Left ventricle myocardium inferior (tissue), 1 donor: ENCODE measurements around the gene CACHD1. TPM values are rescaled to one million over a fixed set of nuclear protein-coding genes. Genes with fewer than 3 reads are reported as not detected.

Experiments
- DNase-seq: peaks from one replicate; pipeline ENCODE4 v3.0.0-alpha.2; 2020
- H3K27ac ChIP-seq: fragments of 200-600 bp; replicated peaks from 2 replicates; pipeline ENCODE4 v1.8.0; 2021
- H3K27me3 ChIP-seq: fragments of 200-600 bp; 2 replicates; pipeline ENCODE4 v1.8.0; 2021; ENCODE audit warnings: low read depth
- H3K36me3 ChIP-seq: fragments of 200-600 bp; 2 replicates; pipeline ENCODE4 v1.8.0; 2021
- H3K4me1 ChIP-seq: fragments of 200-600 bp; 2 replicates; pipeline ENCODE4 v1.8.0; 2021
- H3K4me3 ChIP-seq: fragments of 200-600 bp; 2 replicates; pipeline ENCODE4 v1.8.0; 2021; ENCODE audit warnings: mild to moderate bottlenecking, moderate library complexity
- H3K9me3 ChIP-seq: fragments of 200-600 bp; replicated peaks from 2 replicates; pipeline ENCODE4 v1.8.0; 2021
- CTCF ChIP-seq: fragments of 200-600 bp; IDR thresholded peaks from 2 replicates; pipeline ENCODE4 v1.8.0; 2021; ENCODE audit warnings: antibody characterized with exemption, mild to moderate bottlenecking, borderline replicate concordance
- intact Hi-C: fragments of 100-400 bp; cut with micrococcal nuclease; formaldehyde crosslinking; loops from one replicate; pipeline ENCODE4 v1.11.0; 2022
- total RNA-seq: library from RNA; stranded (reverse); fragmentation: NEBNext Ultra II Directional; extraction: Animal tissue kit (Norgen Biotek cat#: 25700); gene quantifications from one replicate; pipeline ENCODE4 v1.2.1, GENCODE V29; 2021
- donor health status: DM: no; HTN: yes; CAD: no; lungs with severe emphysema.

Gene CACHD1
- total RNA-seq, 1 donor from 2014 or later: 2.7 TPM

DNA sequence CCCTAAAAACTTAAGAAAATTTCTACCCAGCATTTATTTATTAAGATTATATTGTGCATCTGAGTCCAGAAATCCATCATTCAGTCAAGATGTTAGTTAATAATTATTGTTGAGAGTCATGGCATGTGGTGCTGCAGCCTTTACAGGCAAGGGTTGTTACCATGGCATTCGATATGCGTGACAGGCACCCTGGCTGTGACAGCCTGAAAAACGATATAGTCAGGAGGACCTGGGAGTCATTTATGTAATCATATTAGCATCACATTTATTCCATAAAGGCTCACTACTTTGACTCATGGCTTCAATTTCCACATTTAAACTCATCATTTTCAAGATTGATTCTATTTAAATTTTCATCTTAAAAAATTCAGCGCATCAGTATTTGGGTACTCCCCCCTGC is 68.0 kb downstream of the CACHD1 start:
- no peak for DNase-seq
- Histone ChIP-seq H3K36me3 (no peaks in the 10 kb centered on the region), H3K4me3 (no peak overlapping the region), H3K4me1 (peaks cover 46% of the 10 kb centered on the region), H3K27me3 (no peaks in the 10 kb centered on the region), H3K27ac (peak overlapping the region; percentile 70), H3K9me3 (no peaks in the 10 kb centered on the region)
- TF ChIP-seq CTCF: no peak
- intact Hi-C loops: no loop called here

DNA sequence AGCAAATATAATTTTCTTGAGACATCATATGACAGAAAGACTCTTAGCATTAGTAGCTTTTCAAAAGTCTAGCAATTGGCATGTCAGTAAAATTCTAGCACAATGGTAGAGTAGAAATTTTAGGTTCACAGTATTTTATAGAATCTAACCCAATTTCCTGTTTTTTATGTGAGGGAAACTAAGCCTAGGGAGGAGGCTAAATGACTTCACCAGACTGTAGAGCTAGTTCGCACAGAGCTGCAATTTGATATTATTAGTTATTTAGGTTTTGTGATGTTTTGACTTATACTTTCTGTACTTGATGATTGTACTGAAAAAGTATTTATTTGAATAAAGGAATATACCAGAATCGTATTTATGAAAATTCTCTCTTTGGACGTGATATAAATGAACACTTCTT is 68.5 kb downstream of the CACHD1 start:
- peak overlapping the region; percentile 70 for H3K27ac ChIP-seq
- intact Hi-C loops: no loop called here
- H3K4me3 ChIP-seq: no peak overlapping the region
- TF ChIP-seq CTCF: no peak
- no peaks in the 10 kb centered on the region for H3K36me3 ChIP-seq
- no peak for DNase-seq
- H3K4me1 ChIP-seq: peaks cover 46% of the 10 kb centered on the region
- no peaks in the 10 kb centered on the region for H3K9me3 ChIP-seq
- no peaks in the 10 kb centered on the region for H3K27me3 ChIP-seq

DNA sequence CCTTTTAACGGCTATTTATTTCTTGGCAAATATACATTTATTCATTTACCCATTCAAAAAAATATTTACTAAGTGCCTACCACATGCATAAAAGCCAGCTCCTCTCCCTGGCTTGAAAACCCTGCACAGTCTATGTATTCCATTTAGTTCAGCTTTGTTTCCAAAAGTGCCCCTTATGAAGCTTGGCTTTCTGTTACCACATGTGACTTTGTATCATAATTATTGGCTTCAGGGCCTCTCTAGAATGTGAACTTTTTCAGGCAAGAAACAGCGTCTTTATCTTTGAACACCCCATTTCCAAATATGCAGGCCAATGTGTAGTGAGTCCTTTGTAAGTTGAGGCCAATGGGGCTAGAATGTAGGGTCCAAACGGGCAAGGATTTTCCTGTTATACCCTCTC is 69.4 kb downstream of the CACHD1 start:
- no peak for DNase-seq
- TF ChIP-seq CTCF: no peak
- H3K27me3 ChIP-seq: no peaks in the 10 kb centered on the region
- H3K4me1 ChIP-seq: peaks cover 46% of the 10 kb centered on the region
- peak overlapping the region; percentile 70 for H3K27ac ChIP-seq
- H3K4me3 ChIP-seq: peak overlapping the region; percentile 45
- H3K9me3 ChIP-seq: no peaks in the 10 kb centered on the region
- no peaks in the 10 kb centered on the region for H3K36me3 ChIP-seq
- intact Hi-C loops: no loop called here

- Histone ChIP-seq H3K27me3 (no peaks in the 10 kb centered on the region), H3K4me1 (peaks cover 46% of the 10 kb centered on the region), H3K4me3 (peak overlapping the region; percentile 45), H3K9me3 (no peaks in the 10 kb centered on the region), H3K36me3 (no peaks in the 10 kb centered on the region), H3K27ac (peak overlapping the region; percentile 70)
- intact Hi-C loops: loop anchor here (10.0 kb wide), 1 partner anchor 65 kb away; the partner anchor contains the start of gene CACHD1
- no peak for TF ChIP-seq CTCF
- DNase-seq: peak; percentile 69
Observed at GRCh38 chr1:64539781-64540218, 69.9 kb downstream of the CACHD1 start.

DNA sequence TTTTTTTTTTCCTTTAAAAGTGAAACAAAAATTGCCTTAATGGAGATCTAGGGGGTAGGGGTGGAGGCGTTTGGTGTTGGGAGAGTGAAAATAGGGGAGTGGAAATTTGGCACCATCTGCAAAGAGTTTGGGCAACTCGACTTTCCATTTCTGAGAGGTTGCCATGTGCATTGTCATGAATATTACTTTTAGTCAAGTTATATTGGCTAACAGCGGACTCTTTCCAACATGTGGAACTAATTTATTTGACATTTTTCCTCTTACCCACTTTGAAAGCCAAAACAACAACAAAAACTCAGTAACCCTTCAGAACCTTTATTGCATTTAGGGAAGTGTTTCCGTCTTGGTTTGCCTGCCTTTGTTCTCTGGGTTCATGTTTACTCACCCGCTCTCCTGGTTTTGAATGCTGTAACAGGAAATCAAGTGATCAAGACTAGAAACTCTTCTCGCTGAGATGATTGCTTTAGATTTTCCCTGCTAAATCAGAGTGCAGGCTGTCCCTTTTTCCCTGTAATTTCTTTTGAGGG is 70.4 kb downstream of the CACHD1 start:
- TF ChIP-seq CTCF: no peak
- peak overlapping the region; percentile 45 for H3K4me3 ChIP-seq
- intact Hi-C loops: loop anchor here (10.0 kb wide), 1 partner anchor 66 kb away; the partner anchor contains the start of gene CACHD1
- peak overlapping the region; percentile 70 for H3K27ac ChIP-seq
- H3K36me3 ChIP-seq: no peaks in the 10 kb centered on the region
- peaks cover 46% of the 10 kb centered on the region for H3K4me1 ChIP-seq
- no peak for DNase-seq
- H3K27me3 ChIP-seq: no peaks in the 10 kb centered on the region
- H3K9me3 ChIP-seq: no peaks in the 10 kb centered on the region
